ENCODE results near the gene MEGF11.

Gene MEGF11

GRCh38 chr15:65926899-65927298, 326.7 kb downstream of the MEGF11 start:
- DNase-seq, result no peak

DNA sequence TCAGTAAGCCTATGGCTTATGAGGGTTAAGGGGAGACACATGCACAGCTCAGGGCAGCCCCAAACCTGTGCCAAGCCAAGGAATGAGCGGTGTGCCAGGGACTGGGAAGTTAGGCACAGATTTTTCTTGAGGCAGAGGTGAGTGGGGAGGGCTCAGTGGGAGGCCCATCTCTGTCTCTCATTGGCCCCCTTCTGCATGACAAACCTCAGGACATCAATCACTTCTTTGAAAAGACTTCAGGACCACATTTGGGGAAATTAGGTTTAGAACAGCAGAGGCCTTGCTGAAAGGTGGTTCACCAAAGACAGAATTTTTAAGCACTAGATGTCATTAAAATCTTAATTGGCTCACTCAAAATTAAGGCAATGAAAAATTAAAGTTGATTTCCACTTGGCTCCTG, 327.1 kb downstream of the MEGF11 start:
- no peak for DNase-seq

GRCh38 chr15:65925338-65925737, 328.2 kb downstream of the MEGF11 start:
- no peak for DNase-seq

GRCh38 chr15:65924004-65924403, 329.5 kb downstream of the MEGF11 start:
- DNase-seq, result no peak

- no peak for DNase-seq
Observed at GRCh38 chr15:65923264-65923663, 330.3 kb downstream of the MEGF11 start.

DNA sequence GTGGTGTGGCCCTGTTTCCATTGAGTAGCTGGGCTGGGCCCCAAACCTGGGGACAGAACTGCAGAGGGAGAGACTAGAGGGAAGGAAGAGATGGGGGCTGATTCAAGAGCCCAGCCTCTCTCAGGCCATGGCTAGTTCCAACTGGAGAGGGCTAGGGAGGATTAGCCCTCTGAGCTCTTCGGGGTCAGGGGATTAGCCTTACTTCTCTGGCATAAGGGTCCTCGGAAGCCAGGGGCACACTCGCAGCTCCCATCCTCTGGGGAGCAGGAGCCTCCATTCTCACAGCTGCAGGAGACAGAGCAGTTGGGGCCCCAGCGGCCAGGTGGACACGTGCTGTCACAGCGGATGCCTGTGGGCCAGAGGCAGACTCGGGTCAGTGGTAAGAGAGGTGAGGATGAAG, 330.9 kb downstream of the MEGF11 start:
- DNase-seq, result no peak

GRCh38 chr15:65921780-65922179, 331.8 kb downstream of the MEGF11 start:
- DNase-seq, result no peak

GRCh38 chr15:65920825-65921309, 332.7 kb downstream of the MEGF11 start:
- no peak for DNase-seq

- DNase-seq, result no peak
Observed at GRCh38 chr15:65920121-65920520, 333.4 kb downstream of the MEGF11 start.

DNA sequence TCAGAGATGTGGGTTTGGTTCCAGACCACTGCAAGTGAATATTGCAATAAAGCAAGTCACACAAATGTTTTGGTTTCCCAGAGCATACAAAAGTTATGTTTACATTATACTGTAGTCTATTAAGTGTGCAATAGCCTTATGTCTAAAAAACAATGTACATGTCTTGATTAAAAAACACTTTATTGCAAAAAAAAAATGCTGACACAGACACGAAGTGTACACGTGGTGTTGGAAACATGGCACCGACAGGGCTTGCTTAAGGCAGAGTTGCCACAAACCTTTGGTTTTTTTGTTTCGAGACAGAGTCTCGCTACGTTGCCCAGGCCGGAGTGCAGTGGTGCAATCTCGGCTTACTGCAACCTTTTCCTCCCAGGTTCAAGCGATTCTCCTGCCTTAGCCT, 334.2 kb downstream of the MEGF11 start:
- DNase-seq, result no peak

DNA sequence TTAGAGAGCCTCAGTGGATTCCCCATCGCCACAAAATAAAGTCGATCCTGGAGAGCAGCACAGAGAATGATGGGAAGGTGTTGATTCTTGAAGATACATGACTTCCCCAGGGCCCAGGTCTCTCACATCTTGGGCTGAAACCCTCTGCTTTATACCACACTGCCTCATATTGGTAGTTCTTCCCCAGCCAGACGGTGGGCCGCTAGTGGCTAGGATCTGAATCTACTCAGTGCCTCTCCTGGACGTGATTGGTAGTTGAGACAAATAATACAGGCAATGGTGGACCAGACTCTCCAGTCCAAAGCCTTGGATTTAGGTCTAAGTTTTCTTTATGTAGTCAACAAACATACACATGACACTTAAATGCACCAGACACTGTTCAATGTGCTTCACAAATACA, 334.6 kb downstream of the MEGF11 start:
- no peak for DNase-seq

DNA sequence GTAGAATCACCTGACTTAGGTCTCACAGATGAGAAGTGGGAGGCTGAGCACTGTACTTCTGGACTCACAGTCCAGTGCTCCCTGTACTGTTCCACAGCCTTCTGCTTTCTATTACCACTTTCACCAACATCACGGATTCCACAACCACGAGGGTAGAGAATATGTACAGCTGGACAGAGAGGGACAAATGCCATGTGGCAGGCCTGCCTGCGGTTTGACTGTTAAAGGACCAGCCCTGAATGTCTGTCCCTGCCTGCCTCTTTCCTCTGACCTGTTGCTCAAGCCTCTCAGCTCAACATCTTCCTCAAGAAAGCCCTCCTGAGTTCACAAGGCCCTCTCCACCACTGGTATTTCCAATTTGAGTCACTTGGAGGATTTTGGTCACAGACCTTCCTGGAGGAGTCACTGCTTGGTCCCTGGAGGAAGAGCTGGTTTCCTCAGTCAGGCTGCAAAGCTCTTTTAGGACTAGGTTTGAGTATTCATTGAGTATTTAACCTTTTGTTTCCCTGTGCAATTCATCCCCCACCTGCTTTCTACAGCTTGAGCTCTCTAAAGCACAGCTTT, 335.1 kb downstream of the MEGF11 start:
- DNase-seq, result no peak

- no peak for DNase-seq
Observed at GRCh38 chr15:65917936-65918335, 335.6 kb downstream of the MEGF11 start.

DNA sequence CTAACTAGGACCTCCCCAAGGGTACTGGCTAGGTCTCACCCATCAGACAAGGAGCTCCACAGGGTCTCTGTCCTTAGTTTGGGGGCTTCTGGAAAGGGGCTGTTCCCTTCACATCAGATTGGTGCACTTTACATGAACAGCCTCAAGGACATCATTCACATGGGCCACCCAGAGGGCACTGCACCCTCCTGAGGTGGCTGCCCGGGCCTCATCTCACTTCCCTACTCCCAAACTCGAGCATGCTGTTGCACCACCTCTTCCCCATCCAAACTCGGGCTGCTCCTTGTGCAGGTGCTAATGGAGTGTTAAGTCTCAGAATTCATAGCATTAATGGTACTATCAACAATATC, 336.2 kb downstream of the MEGF11 start:
- DNase-seq, result no peak

- peak; percentile 57 for DNase-seq
Observed at GRCh38 chr15:65916664-65917406, 336.7 kb downstream of the MEGF11 start.

- no peak for DNase-seq
Observed at GRCh38 chr15:65916041-65916663, 337.4 kb downstream of the MEGF11 start.

DNA sequence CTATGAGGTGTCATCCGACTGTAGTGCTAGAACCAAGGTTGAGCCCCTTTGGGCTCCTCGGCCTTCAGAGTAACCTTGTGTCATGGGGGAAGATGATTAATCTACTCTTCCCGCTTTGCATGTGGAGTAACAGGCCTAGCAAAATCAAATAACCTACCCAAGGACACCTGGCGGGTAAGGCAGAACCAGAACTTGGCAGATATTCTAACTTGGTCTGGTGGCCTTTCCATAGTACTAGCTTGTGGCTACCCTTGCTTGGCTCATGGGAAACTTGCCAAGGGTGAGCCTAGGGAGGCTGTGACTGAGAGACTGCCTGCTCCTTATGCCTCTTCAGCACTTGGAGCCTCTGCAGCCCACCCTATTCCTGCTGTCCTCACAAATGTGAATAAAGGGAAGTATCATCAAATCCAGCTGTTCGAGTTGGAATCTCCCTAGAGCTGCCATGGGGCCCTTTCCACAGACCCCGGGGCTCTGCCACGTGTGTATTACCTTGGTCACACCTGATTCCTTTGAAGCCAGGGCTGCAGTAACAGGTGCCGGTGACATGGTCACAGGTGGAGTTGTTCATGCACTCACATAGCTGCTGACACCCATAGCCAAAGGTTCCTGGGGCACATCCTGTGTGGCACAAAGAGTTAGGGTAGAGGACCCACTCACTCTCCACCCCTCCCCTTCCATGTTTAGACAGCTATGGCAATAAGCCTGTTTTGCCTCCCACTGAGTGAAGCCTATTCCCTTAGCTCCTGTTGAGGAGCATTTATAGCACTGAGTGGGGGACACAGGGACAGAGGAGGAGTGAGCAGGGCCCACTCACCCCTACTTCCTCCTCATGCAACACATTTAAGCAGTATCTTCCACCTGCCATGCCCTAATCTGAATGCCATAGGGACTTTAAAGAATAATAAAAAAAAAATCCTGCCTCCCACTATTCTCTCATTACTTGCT, 338.3 kb downstream of the MEGF11 start:
- DNase-seq, result no peak

GRCh38 chr15:65914386-65914785, 339.2 kb downstream of the MEGF11 start:
- no peak for DNase-seq

DNA sequence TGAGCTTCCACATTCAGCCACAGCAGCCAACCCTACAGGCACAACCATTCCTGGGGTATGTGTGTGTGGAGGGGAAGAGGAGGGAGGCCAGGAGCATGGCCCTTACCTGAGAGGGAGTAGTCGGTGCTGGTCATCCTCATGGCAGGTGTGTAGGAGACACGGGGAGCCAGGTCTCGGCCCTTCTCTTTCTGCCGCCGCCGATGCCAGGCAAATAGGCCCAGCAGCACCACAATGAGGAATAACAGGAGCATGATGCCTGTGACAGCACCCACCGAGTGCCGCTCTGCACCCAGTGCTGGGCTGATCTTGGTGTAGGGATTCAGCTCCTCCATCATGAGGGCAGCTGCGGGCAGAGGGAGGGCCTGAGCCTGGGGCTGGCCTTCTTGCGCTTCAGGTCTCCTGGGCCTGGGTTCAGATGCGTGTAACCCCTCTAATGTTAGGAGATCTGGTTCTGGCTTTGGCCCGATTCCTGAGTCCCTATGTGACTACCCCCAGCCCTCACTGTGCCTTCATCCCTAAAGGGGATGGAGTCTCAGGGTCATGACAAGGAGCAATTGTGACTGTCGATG, 339.8 kb downstream of the MEGF11 start:
- DNase-seq, result no peak

DNA sequence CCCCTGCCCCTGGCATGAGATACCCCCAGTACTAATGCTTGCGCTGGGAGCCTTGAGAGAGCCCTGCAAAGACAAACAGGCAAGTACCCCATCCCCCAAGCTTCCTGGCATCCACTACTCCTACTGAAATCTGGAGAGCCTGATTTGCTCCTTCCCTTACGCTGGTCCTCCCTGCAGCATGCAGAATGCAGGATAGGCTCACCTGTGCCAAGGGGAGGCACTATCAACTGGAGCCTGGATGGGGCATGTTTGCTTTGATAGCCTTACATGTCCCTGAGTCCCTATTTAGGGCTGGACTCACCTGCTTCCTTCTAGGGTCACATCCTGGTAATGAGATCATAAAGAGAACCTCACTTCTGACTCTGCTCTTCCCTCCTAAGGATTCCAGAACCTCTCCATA, 341.3 kb downstream of the MEGF11 start:
- DNase-seq, result no peak

GRCh38 chr15:65910341-65910740, 343.2 kb downstream of the MEGF11 start:
- DNase-seq, result no peak

- DNase-seq, result no peak
Observed at GRCh38 chr15:65909831-65910230, 343.7 kb downstream of the MEGF11 start.

DNA sequence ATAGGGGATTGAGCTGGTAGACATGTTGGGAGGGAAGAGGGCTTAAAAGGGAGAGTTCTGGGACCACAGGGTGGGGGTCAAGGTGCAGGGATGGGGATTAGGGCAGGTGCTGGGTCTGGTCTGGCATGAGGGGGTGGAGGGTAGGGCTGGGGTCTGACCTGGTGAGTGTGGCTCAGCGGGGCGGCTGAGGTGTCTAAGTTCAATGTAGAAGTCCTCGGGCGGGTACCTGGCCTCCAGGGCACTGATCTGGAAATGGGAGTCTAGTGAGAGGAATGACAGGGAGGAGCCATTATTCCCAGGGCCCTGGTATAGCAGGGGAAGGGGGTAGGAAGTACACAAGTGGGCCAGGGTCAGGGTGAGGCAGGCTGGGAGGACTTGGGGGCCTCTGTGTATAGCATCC, 344.7 kb downstream of the MEGF11 start:
- no peak for DNase-seq
